GM10248 (cell line): Measurements from ENCODE around the gene GDPD1.
"Not testable (repeated sequence)": the region's sequence is repeated elsewhere in the genome, so short reads cannot be mapped to it uniquely, and the experiment has no call there.

Experiments used
- CTCF ChIA-PET: fragments of 300-600 bp; sonication (Branson Sonifier 250); formaldehyde crosslinking; extraction: SDS; loops from one replicate; lab custom pipeline; 2021; ENCODE audit warnings: antibody characterized with exemption; lab: Yijun Ruan, JAX
- POLR2A ChIA-PET: fragments of 350-650 bp; sonication (Branson Sonifier 250); formaldehyde crosslinking; extraction: SDS; loops from one replicate; lab custom pipeline; 2020; ENCODE audit warnings: antibody characterized with exemption; lab: Yijun Ruan, JAX
- DNase-seq: peaks from one replicate; pipeline ENCODE4 v3.0.0; 2012; ENCODE audit errors: extremely low spot score
- TF ChIP-seq, protein P1 (sequence below): IDR thresholded peaks from 2 replicates; pipeline ENCODE4 v1.5.1; 2012; ENCODE audit warnings: mild to moderate bottlenecking, low read depth; ENCODE audit errors: extremely low read depth, missing control alignments, control extremely low read depth

The GDPD1 gene

DNA sequence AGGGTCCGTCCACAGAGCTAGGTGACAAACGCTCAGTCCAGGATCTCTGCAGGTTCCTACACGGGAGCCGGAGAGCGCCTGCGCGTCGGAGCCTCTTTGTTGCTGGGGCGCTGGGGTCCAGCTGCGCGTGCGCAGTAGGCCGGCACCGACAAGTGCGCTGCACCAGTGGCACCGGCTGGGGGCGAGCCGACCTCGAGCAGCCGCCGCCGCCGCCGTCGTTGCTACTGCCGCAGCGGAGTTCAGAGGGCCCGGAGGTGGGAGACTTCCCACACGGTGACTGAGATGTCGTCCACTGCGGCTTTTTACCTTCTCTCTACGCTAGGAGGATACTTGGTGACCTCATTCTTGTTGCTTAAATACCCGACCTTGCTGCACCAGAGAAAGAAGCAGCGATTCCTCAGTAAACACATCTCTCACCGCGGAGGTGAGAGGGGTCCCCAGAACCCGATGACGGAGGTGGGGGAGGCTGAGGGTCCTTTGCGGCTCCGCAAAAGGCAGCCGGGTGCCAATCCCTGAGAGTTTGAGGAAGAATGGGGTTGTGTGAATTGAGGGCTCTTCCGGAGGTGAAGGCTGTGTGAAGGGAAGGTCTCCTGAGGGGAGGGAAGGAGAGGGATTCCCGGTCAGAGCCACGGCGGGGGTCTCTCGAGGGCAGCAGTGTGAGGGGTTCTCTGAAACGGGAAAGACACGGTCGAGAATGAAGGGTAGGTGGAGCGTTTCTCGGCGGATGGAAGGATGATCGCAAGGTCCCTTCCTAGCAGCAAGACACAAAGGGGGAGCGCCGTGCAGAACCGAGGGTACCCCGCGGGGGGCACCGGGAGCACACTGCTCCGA lies at the start of gene GDPD1:
Gene GDPD1 (plus strand): TSS at position 184 of the 831 bp plus-strand sequence. CDS start 99 bp downstream, at position 283.
- ChIA-PET CTCF (interaction anchor here (0.7 to 1.5 kb wide), 13 partner anchors 8 to 321 kb away, joined by 3 to 19 read pairs (median 3); partner anchors contain the start of genes PRR11, SKA2 and SMG8), POLR2A (interaction anchor here (0.7 kb wide), 1 partner anchor 222 kb away, joined by 6 read pairs; no protein-coding TSS in a partner anchor)
- TF ChIP-seq, protein P1, sequence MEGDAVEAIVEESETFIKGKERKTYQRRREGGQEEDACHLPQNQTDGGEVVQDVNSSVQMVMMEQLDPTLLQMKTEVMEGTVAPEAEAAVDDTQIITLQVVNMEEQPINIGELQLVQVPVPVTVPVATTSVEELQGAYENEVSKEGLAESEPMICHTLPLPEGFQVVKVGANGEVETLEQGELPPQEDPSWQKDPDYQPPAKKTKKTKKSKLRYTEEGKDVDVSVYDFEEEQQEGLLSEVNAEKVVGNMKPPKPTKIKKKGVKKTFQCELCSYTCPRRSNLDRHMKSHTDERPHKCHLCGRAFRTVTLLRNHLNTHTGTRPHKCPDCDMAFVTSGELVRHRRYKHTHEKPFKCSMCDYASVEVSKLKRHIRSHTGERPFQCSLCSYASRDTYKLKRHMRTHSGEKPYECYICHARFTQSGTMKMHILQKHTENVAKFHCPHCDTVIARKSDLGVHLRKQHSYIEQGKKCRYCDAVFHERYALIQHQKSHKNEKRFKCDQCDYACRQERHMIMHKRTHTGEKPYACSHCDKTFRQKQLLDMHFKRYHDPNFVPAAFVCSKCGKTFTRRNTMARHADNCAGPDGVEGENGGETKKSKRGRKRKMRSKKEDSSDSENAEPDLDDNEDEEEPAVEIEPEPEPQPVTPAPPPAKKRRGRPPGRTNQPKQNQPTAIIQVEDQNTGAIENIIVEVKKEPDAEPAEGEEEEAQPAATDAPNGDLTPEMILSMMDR: peak; percentile 85
- peak; percentile 98 for DNase-seq

DNA sequence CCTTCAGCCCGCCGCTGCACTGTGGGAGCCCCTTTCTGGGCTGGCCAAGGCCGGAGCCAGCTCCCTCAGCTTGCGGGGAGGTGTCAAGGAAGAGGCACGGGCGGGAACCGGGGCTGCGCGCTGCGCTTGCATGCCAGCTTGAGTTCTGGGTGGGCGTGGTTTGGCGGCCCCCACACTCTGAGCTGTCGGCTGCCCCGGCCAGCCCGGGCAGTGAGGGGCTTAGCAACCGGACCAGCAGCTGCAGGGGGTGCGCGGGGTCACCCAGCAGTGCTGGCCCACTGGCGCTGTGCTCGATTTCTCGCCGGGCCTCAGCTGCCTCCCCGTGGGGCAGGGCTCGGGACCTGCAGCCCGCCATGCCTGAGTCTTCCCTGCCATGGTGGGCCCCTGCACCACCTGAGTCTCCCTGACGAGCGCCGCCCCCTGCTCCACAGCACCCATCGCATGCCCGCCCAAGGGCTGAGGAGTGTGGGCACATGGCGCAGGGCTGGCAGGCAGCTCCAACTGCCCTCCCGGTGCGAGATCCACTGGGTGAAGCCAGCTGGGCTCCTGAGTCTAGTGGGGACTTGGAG lies 47.8 kb upstream of the GDPD1 start:
- CTCF ChIA-PET: interaction anchor here (1.3 to 1.9 kb wide), 3 partner anchors 9 to 157 kb away, joined by 3 to 6 read pairs (median 4); no protein-coding TSS in a partner anchor
- DNase-seq: no peak
- POLR2A ChIA-PET: interaction anchor here (0.7 kb wide), 1 partner anchor 17 kb away, joined by 3 read pairs; the partner anchor contains the start of gene PRR11
- TF ChIP-seq, protein P1: no peak

DNA sequence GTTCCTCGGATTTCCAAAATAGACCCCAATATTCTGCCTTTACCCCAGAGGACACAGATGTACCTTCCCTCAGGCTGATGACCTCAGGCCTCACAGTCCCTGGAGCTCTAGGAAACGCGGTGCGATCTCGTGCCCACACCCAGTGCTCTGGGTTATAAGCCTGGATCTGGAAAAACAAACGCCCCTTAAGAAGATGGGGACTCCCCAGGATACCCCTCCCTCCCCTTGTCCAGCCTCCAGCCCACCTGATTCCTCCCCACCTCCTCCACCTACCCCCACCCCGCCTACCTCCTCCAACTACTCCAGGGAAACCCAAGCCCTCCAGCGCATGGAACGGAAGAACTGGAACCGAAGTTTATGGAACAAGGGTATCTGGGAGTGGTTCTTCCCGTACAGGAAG lies 45.6 kb upstream of the GDPD1 start:
- CTCF ChIA-PET: interaction anchor here (1.5 to 1.6 kb wide), 2 partner anchors 10 kb away, joined by 3 to 4 read pairs; no protein-coding TSS in a partner anchor

DNA sequence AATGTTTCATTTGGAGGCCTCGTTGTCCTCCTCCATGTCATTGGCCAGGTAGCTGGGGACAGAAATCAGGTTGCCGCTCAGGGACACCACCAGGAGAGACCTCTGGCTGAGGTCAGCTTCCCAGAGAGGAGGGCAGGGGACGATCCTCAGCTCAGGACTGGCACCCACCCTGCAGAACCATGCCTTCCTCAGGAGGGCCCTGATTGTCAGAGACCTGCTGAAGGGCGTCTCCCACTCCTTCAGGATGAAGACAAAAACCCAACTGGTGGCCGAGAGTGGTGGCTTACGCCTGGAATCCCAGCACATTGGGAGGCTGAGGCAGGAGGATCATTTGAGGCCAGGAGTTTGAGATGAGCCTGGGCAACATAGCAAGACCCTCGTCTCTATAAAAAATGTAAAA lies 45.2 kb upstream of the GDPD1 start:
- TF ChIP-seq, protein P1: no peak
- DNase-seq: no peak
- ChIA-PET POLR2A (no interaction called here), CTCF (interaction anchor here (1.5 kb wide), 1 partner anchor 10 kb away, joined by 4 read pairs; no protein-coding TSS in a partner anchor)

More for the DNA sequence above, 45.6 kb upstream of the GDPD1 start:
- no peak for DNase-seq
- TF ChIP-seq, protein P1: no peak
- POLR2A ChIA-PET: no interaction called here

DNA sequence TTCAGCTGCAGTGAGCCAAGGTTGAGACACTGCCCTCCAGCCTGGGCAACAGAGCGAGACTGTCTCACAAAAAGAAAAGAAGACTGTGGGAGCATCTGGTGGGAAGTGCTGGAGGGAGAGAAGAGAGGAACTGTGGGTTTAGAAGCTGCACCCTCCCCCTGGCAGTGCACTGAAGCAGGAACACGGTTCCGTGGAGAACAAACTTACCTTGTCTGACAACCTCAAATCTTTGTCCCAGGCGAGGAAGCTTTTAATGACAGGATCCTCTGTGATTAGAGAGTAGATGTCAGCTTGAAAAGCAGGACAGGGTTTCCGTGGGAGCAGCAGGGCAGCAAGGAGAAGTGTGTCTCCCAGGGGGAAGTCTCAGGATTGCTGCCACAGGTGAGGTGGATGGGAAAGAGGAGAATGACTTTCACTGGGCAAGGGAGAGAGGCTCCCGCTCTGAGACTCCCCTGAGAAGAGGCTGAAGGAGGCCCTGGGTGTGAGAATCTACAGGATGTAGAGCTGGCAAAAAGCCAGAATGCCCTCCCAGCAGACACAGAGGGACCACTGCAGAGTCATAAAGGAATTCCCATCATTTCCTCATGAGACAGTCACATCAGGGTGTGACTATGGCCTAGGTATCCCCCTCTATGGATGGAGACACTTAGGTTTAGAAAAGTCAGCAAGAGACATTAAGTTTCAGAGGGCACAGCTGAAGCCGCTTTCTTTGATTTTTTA lies 41.9 kb upstream of the GDPD1 start:
- ChIA-PET CTCF (interaction anchor here (0.8 to 1.7 kb wide), 4 partner anchors 8 to 168 kb away, joined by 3 to 5 read pairs (median 4); no protein-coding TSS in a partner anchor), POLR2A (no interaction called here)
- TF ChIP-seq, protein P1: no peak
- no peak for DNase-seq

DNA sequence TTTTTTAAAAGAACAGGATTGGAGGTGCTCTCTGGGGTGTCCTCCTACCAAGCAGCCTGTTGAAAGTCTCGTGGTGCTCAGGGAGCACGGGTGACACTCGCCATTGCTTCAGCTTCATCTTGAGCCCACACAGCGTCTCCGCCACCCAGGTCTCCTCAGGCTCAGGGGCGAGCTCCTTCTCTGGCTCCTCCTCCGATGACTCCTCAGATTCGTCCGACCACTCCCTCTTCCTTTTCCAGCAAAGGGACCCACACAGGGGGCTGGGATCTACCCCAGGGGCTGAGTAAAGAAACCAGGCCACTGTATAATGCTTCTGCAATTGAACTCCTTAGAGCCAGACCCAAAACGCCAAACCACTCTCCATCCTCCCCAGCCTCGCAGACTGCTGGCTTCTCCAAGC lies 40.7 kb upstream of the GDPD1 start:
- CTCF ChIA-PET: interaction anchor here (0.8 to 1.7 kb wide), 3 partner anchors 10 to 169 kb away, joined by 3 to 5 read pairs (median 3); no protein-coding TSS in a partner anchor
- DNase-seq, POLR2A ChIA-PET: not testable (repeated sequence)
